ENCODE data around the gene OR10V1.

OR10V1 gene

DNA sequence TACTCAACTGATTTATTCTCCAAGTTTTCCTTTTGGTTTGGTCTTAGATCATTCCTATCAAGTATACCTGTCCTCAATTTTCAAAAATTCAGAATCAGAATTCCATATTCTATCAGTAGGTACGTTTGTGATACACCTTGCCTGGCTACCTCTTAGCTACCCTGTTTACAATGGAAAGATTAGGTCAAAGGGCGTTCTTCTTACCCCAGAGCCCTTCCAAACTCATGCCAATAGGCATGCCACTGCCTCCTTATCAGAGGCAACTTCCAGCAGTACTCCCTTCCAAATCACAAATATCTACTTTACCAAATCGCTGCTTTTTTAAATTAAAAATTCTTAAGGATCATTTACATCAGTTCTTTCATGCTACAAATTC is 45.8 kb downstream of the OR10V1 start:
- H3K4me3 Mint-ChIP-seq: peak overlapping the region; percentile 90
- H3K4me1 Mint-ChIP-seq (ENCODE audit: low read depth): peaks cover 51% of the 10 kb centered on the region
- peaks cover 4% of the 10 kb centered on the region for H3K36me3 Mint-ChIP-seq
- H3K27ac Mint-ChIP-seq: peak overlapping the region; percentile 88
- H3K9me3 Mint-ChIP-seq (ENCODE audit: low read depth): no peaks in the 10 kb centered on the region
- H3K27me3 Mint-ChIP-seq: no peaks in the 10 kb centered on the region

DNA sequence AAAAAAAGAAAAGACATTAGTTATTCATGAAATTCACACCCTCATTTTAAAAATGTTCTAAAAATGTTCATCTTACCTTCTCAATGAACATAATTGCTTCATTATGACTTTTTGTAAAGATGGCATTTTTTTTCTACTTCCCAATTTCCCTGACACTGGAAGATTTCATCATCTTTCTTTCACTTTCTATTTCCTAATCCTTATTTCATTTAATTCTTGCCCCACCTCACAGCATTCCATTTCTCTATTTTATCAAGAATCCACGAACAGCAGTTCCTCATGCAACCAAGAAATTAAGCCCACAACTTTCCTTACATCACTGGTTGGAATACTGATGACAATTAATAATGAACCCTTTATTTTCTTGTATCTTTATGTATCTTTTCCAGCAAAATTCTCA is 46.7 kb downstream of the OR10V1 start:
- Mint-ChIP-seq H3K27ac (peak overlapping the region; percentile 88), H3K36me3 (peaks cover 4% of the 10 kb centered on the region), H3K4me3 (peak overlapping the region; percentile 90), H3K4me1 (ENCODE audit: low read depth) (peaks cover 54% of the 10 kb centered on the region), H3K9me3 (ENCODE audit: low read depth) (no peaks in the 10 kb centered on the region), H3K27me3 (no peaks in the 10 kb centered on the region)
